Heart right ventricle (tissue), 16 donors: ENCODE measurements around the gene CEP350. TPM values are rescaled to one million over a fixed set of nuclear protein-coding genes. Genes with fewer than 3 reads are reported as not detected.

Source experiments
- ATAC-seq, 8 donors: fragments of 200-7000 bp; cut with Tn5 transposase; one replicate each; pipeline ENCODE4 v1.9.1; 2020; ENCODE audit warnings: mild to moderate bottlenecking in 8 of 8, moderate library complexity in 8 of 8, moderate number of reproducible peaks in 1 of 8
- DNase-seq, 2 donors: peaks; one replicate each; pipeline ENCODE4 v3.0.0-alpha.2; 2020
- H3K27ac ChIP-seq, 10 donors: fragments of 200-600 bp; sonication (generic) in 2 of 10; one replicate each; pipeline versions ENCODE4 v1.5.0 to v1.8.0; 2020 to 2022; ENCODE audit warnings: mild to moderate bottlenecking in 3 of 10
- H3K27me3 ChIP-seq, 7 donors: fragments of 200-600 bp; one replicate each; pipeline ENCODE4 v1.8.0; 2021 to 2022; ENCODE audit warnings: mild to moderate bottlenecking in 2 of 7
- H3K36me3 ChIP-seq, 9 donors: fragments of 200-600 bp; sonication (generic) in 1 of 9; one replicate each; pipeline versions ENCODE4 v1.5.0 to v1.8.0; 2020 to 2022; ENCODE audit warnings: mild to moderate bottlenecking in 2 of 9
- H3K4me1 ChIP-seq, 9 donors: fragments of 200-600 bp; sonication (generic) in 1 of 9; one replicate each; pipeline versions ENCODE4 v1.5.0 to v1.8.0; 2020 to 2022; ENCODE audit warnings: mild to moderate bottlenecking in 4 of 9
- H3K4me3 ChIP-seq, 10 donors: fragments of 200-600 bp; sonication (generic) in 2 of 10; one replicate each; pipeline versions ENCODE4 v1.5.0 to v1.8.0; 2020 to 2022; ENCODE audit warnings: mild to moderate bottlenecking in 7 of 10, moderate library complexity in 2 of 10
- H3K9me3 ChIP-seq, 11 donors: fragments of 200-600 bp in 10 of 11; sonication (generic) in 2 of 11; one replicate each; pipeline versions ENCODE4 v1.5.0 to v1.8.0; 2013 to 2022; ENCODE audit warnings: mild to moderate bottlenecking in 2 of 11, control low read depth in 1 of 11, moderate library complexity in 1 of 11
- CTCF ChIP-seq, 9 donors: fragments of 200-600 bp; sonication (generic) in 2 of 9; IDR thresholded peaks; one replicate each; pipeline versions ENCODE4 v1.5.0 to v1.8.0; 2021 to 2022; ENCODE audit warnings: antibody characterized with exemption in 9 of 9, mild to moderate bottlenecking in 5 of 9, moderate library complexity in 1 of 9
- WGBS, 2 donors: extraction: QIAGEN DNeasy Blood & Tissue Kit; methylation state at CpG; one replicate each; pipeline ENCODE4 v1.1.7; 2013; ENCODE audit warnings: inconsistent platforms in 1 of 2; 5-methylcytosine and 5-hydroxymethylcytosine counted together
- intact Hi-C, 10 donors: fragments of 100-400 bp; cut with DNase I; formaldehyde crosslinking; loops; one replicate each; pipeline versions ENCODE4 v1.11.1 to v1.14.2; 2022
- polyA plus RNA-seq, 2 donors: library from polyadenylated mRNA; stranded (reverse); fragments of 200-250 nt; gene quantifications; one replicate each; pipeline ENCODE4 v1.2.3, GENCODE V29; 2013
- total RNA-seq, 10 donors: library from RNA; stranded (reverse); fragmentation: NEBNext Ultra II Directional in 3 of 10; extraction: Animal tissue kit (Norgen Biotek cat#: 25700) in 3 of 10; gene quantifications; one replicate each; pipeline versions ENCODE4 v1.2.1 to v1.2.4, GENCODE V29; 2021 to 2023
- donor health status: Arrhythmogenic right ventricular cardiomyopathy.
- donor health status: ischemic (EF 13 %, LVEDD 7.1; RV severe dilation, severe dysfunction).
- donor health status: healthy with polysubstance abuse.
- donor health status: DM: no; HTN: yes; CAD: no.
- donor health status: DM: no; HTN: no; CAD: no.
- donor health status: ischemic (EF 25% LVEDD 6.9; RV normal size, moderate dysfunction).
- donor health status: ischemic (EF 25% LVEDD 5.7; RV mildly dilated, moderate dysfunction).
- donor health status: healthy.
- donor health status: DM: yes; HTN: yes; CAD: no.
- donor health status: Ischemic cardiomyopathy.
- donor health status: ischemic (EF 35%, LVEDD 5.7; RV mildly dilated, moderate dysfunction).
- donor health status: nonischemic (EF 11% LVEDD 7.7; RV severe dilation, severe dysfunction).
- donor health status: DM: yes; HTN: yes; CAD: no.
- donor health status: PGD.
- donor health status: ischemic (EF 29% LVEDD 5.4; RV normal size, mild dysfunction).
- donor health status: nonischemic (EF 23%, LVEDD 6.1; RV moderate dilation, normal function).

The CEP350 gene
- total and polyA plus RNA-seq, 12 donors, result 3.7 to 46.3 (median 37.7) TPM

GRCh38 chr1:180163041-180163440 lies 208.4 kb downstream of the CEP350 start:
- Histone ChIP-seq H3K27me3 (no peaks in the 10 kb centered on the region), H3K9me3 (no peaks in the 10 kb centered on the region), H3K4me1 (peaks cover 3 to 68% (median 36%) of the 10 kb centered on the region in 9 donors), H3K27ac (no peak overlapping the region), H3K4me3 (no peak overlapping the region), H3K36me3 (peaks cover 0 to 14% (median 0%) of the 10 kb centered on the region in 9 donors)
- ATAC-seq, result no peak
- TF ChIP-seq CTCF (IDR thresholded peaks at IDR 0.05), result no peak
- intact Hi-C loops, result no loop called here
- no peak for DNase-seq
- WGBS, 2 donors, result 72 to 77% methylated on average over 2 of the region's 2 CpGs

Other genes with a start within 250 kb of the CEP350 start
- under 1 TPM in 6 of 10 donors, not detected in 4; 0.07 to 0.30 (median 0.14) TPM for gene FAM163A, start 211.5 kb upstream of the CEP350 start, total RNA-seq
- gene FAM163A, start 211.5 kb upstream of the CEP350 start, polyA plus RNA-seq, result under 1 TPM; 0.15 to 0.19 TPM
- gene TOR1AIP2, start 77.0 kb upstream of the CEP350 start, total RNA-seq, result 10 to 100 TPM; 43.2 to 63.3 (median 53.3) TPM
- gene TOR1AIP2, start 77.0 kb upstream of the CEP350 start, polyA plus RNA-seq, result 10 to 100 TPM in 1 of 2 donors, 1 to 10 TPM in 1; 8.1 to 16.0 TPM
- gene TOR1AIP1, start 72.5 kb upstream of the CEP350 start, total RNA-seq, result 10 to 100 TPM; 31.6 to 50.3 (median 46.0) TPM
- 10 to 100 TPM; 13.4 to 19.2 TPM for gene TOR1AIP1, start 72.5 kb upstream of the CEP350 start, polyA plus RNA-seq
- gene QSOX1, start 200.1 kb downstream of the CEP350 start, total RNA-seq, result 100 to 1,000 TPM in 4 of 10 donors, 10 to 100 TPM in 6; 43.5 to 198 (median 84.6) TPM
- gene QSOX1, start 200.1 kb downstream of the CEP350 start, polyA plus RNA-seq, result 100 to 1,000 TPM in 1 of 2 donors, 10 to 100 TPM in 1; 67.7 to 129 TPM